ENCODE measurements around the gene CCDC138. TPM values are rescaled to one million over a fixed set of nuclear protein-coding genes. Genes with fewer than 3 reads are reported as not detected.

Gene CCDC138
- total RNA-seq, 1 donor = 8.5 TPM

DNA sequence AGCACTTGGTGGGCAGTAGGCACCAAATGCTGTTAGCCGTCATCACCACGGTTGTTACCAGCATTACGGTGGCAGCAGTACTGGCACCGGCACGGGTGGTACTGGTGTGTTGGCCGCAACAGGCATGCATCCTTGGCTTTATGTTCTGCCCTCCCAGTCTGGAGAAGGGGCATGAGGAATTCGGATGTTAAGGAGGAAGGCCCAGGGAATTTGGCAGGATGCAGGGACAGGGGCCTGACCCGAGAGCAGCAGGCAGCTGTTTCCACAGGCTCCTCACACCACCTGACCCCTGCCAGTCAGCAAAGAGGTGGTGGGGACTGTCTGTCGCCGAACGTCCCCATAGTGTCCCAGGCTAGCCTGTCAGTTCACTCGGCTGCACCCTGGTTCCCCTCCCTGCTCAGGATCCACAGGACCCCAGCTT, 123.5 kb downstream of the CCDC138 start:
- TF ChIP-seq, protein P1, sequence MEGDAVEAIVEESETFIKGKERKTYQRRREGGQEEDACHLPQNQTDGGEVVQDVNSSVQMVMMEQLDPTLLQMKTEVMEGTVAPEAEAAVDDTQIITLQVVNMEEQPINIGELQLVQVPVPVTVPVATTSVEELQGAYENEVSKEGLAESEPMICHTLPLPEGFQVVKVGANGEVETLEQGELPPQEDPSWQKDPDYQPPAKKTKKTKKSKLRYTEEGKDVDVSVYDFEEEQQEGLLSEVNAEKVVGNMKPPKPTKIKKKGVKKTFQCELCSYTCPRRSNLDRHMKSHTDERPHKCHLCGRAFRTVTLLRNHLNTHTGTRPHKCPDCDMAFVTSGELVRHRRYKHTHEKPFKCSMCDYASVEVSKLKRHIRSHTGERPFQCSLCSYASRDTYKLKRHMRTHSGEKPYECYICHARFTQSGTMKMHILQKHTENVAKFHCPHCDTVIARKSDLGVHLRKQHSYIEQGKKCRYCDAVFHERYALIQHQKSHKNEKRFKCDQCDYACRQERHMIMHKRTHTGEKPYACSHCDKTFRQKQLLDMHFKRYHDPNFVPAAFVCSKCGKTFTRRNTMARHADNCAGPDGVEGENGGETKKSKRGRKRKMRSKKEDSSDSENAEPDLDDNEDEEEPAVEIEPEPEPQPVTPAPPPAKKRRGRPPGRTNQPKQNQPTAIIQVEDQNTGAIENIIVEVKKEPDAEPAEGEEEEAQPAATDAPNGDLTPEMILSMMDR (IDR thresholded peaks at IDR 0.05; ENCODE audit: insufficient read depth, low read length) = no peak
- no peak overlapping the region for H3K4me3 ChIP-seq (ENCODE audit: low read depth, low read length)
- no peak for DNase-seq (ENCODE audit: low read depth)

DNA sequence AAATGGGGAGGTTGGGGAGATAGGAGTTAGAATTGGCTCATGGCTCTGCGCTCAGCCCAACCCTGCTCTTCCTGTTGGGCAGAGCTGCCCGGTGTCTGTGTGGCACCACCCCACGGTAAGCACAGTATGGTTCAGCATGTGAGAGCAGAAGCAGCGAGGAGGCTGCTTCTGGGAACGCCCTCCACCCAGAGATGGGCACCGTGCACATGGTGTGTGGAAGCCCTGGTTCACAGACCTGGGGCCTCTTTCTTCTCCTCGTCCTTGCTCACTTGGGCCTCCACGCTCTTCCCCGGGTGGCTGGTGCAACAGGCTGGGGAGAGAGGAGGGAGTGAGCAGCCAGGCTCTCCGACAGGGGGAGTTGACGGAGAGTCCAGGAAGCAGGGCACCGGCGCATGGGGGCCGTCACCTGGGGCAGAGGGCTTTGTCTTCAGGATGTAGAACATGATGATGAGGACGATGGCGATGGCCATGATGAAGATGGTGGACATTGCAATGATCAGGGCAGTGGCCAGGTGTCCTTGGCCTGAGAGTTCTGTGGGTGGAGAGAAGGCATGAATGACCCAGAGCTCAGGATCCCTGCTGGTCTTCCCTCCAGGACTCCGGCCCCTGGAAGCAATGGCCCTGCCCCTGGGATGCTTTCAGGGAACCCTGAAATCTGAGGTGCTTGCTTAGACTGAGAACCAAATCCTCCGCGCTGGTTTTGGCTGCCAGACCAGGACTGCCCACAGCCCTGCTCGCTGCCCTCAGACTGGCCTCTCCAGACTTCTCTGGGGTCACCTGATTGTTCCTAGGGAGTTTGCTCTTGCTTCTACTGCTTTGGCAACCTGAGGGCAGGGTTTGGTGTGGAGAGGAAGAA, 124.2 kb downstream of the CCDC138 start:
- DNase-seq (ENCODE audit: low read depth) = no peak
- no peak overlapping the region for H3K4me3 ChIP-seq (ENCODE audit: low read depth, low read length)
- TF ChIP-seq, protein P1 (IDR thresholded peaks at IDR 0.05; ENCODE audit: insufficient read depth, low read length) = no peak

DNA sequence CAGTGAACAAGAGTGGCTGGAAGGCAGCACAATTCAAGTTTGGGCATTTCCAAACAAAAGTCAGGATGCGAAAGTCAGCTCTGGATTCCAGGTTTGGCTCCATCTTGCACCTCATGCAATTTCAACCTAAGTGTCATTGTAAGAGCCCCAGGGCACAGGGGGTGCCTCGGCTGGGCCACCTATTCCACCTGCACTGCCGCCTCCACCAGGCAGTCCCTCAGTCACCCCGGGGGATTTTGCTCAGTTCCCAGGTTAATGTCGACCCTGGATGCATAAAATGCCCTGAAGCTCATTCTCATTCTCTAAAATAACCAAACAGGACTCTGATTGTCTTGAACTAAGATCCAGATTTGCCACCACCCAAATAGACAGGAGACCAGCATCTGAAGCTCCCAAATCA, 124.8 kb downstream of the CCDC138 start:
- DNase-seq (ENCODE audit: low read depth) = no peak
- H3K4me3 ChIP-seq (ENCODE audit: low read depth, low read length) = no peak overlapping the region
- TF ChIP-seq, protein P1 (IDR thresholded peaks at IDR 0.05; ENCODE audit: insufficient read depth, low read length) = no peak

DNA sequence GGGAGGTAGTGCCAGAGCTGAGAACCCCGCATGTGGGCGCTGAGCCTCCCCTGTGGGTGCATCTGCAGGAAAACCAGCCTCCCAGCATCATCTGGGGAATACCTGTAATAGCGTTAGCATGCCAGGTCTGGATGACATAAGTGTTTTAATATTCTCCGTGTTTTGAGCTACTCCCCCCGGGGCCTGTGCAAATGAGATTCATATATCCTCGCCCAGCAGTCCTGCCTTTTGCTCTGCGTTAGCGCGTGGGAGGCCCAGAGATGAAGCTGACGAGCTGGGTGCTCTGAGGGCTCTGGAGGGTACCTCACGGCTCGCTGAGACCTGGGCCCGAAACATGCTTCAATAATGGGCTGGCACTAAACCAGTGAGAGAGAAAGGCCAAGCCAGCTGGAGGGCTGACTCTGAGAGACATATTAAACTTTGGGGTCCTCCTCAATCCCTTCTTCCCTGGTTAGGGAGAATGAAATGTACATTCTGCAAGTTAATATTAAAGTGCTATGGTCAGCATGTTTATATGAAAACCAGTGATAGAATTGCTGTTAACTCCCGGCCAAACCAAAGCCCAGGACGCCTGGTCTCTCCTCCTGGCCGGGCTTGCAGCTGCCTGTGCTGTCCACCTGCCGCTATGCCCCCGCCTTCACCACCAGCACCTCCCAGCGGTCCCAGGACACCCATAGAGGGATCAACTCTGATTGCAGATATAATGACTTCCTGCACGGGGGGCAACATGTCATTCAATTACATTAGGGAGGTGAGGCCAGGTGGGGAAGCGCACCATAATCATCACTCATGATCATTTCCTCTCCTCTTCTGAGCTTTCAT, 125.4 kb downstream of the CCDC138 start:
- TF ChIP-seq, protein P1 (IDR thresholded peaks at IDR 0.05; ENCODE audit: insufficient read depth, low read length) = no peak
- DNase-seq (ENCODE audit: low read depth) = no peak

DNA sequence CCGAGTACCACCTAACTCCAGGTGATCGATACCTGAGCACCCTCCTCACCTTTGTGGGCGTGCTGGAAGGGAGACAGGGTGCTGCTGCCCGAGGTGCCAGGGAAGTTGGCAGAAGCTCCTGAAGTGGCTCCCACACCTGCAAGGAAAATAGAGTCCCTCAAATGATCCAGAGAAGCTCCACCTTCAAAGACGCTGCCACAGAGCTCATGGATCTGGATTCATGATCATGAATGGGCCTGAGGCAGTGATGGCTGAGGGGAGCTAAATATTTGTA, 126.0 kb downstream of the CCDC138 start:
- H3K4me3 ChIP-seq (ENCODE audit: low read depth, low read length) = no peak overlapping the region
- TF ChIP-seq, protein P1 (IDR thresholded peaks at IDR 0.05; ENCODE audit: insufficient read depth, low read length) = no peak
- no peak for DNase-seq (ENCODE audit: low read depth)

More for the DNA sequence above, 125.4 kb downstream of the CCDC138 start:
- no peak overlapping the region for H3K4me3 ChIP-seq (ENCODE audit: low read depth, low read length)

DNA sequence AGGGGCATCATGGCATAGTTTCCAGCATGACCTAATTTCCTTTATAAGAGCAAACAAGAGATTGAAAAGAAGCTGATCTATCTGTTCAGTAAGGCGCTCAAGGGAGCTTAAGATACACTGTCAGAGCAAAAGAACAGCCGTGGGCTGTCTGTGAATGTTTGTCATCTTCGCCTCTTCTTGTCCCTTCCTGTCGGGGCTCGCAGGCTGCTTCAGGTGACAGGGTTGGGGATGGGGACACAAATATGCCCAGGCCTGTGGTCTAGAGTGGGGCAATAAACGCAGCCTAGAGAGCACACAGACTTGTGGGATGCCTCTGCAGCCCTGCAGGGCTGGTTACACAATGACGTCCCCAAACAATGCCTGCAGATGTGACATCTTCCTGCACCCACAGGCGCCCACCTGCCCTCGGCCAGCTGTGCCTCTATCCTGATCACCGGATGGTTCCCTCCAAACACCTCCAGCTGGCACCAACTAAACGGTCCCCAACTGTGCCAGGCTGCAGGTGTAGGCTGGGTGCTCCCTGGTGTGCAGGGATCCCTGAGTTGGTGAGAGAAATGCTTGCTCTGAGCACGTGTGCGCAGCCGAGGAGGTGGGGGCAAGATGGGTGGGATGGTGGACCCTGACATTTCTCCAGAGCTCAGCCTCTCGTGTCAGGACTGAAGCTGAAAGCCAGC, 129.7 kb downstream of the CCDC138 start:
- no peak for DNase-seq (ENCODE audit: low read depth)
- TF ChIP-seq, protein P1 (IDR thresholded peaks at IDR 0.05; ENCODE audit: insufficient read depth, low read length) = no peak
- H3K4me3 ChIP-seq (ENCODE audit: low read depth, low read length) = no peak overlapping the region
